ENCODE results near the gene SLX4IP.

SLX4IP gene

DNA sequence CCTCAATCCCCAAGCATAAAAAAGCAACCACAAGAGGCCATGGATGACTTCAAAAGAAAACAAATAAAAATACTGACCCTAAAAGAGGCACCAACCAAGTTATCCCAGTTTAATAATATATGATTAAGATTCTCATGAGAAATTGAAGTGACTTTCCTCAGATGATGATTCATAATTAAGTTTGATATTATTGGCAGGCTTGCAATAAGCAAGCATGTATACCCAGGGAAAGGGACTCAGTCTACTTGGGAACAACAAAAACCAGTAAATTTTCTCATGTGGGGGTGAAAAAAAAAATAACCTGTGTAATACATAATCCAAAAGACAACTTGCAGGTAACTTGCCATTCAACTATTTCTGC, 219.1 kb downstream of the SLX4IP start:
- TF ChIP-seq ZBTB7A (IDR thresholded peaks at IDR 0.05; ENCODE audit: low read depth), result no peak
- no peak for TF ChIP-seq RAD21 (IDR thresholded peaks at IDR 0.05; ENCODE audit: low read depth)
- TF ChIP-seq YY1 (IDR thresholded peaks at IDR 0.05; ENCODE audit: low read depth), result no peak
- TF ChIP-seq NFIC (IDR thresholded peaks at IDR 0.05), result no peak
- TF ChIP-seq TCF12 (IDR thresholded peaks at IDR 0.05; ENCODE audit: low read depth), result no peak
- TF ChIP-seq, protein P1, sequence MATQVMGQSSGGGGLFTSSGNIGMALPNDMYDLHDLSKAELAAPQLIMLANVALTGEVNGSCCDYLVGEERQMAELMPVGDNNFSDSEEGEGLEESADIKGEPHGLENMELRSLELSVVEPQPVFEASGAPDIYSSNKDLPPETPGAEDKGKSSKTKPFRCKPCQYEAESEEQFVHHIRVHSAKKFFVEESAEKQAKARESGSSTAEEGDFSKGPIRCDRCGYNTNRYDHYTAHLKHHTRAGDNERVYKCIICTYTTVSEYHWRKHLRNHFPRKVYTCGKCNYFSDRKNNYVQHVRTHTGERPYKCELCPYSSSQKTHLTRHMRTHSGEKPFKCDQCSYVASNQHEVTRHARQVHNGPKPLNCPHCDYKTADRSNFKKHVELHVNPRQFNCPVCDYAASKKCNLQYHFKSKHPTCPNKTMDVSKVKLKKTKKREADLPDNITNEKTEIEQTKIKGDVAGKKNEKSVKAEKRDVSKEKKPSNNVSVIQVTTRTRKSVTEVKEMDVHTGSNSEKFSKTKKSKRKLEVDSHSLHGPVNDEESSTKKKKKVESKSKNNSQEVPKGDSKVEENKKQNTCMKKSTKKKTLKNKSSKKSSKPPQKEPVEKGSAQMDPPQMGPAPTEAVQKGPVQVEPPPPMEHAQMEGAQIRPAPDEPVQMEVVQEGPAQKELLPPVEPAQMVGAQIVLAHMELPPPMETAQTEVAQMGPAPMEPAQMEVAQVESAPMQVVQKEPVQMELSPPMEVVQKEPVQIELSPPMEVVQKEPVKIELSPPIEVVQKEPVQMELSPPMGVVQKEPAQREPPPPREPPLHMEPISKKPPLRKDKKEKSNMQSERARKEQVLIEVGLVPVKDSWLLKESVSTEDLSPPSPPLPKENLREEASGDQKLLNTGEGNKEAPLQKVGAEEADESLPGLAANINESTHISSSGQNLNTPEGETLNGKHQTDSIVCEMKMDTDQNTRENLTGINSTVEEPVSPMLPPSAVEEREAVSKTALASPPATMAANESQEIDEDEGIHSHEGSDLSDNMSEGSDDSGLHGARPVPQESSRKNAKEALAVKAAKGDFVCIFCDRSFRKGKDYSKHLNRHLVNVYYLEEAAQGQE (IDR thresholded peaks at IDR 0.05; ENCODE audit: low read depth), result no peak
- TF ChIP-seq, protein P2, sequence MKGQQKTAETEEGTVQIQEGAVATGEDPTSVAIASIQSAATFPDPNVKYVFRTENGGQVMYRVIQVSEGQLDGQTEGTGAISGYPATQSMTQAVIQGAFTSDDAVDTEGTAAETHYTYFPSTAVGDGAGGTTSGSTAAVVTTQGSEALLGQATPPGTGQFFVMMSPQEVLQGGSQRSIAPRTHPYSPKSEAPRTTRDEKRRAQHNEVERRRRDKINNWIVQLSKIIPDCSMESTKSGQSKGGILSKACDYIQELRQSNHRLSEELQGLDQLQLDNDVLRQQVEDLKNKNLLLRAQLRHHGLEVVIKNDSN (IDR thresholded peaks at IDR 0.05), result no peak
- TF ChIP-seq EGR1 (IDR thresholded peaks at IDR 0.05), result no peak
- TF ChIP-seq FOXM1 (IDR thresholded peaks at IDR 0.05; ENCODE audit: borderline replicate concordance, low read depth), result no peak
- TF ChIP-seq TEAD4 (IDR thresholded peaks at IDR 0.05), result no peak
- TF ChIP-seq, protein P3, sequence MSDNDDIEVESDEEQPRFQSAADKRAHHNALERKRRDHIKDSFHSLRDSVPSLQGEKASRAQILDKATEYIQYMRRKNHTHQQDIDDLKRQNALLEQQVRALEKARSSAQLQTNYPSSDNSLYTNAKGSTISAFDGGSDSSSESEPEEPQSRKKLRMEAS (IDR thresholded peaks at IDR 0.05), result no peak
- TF ChIP-seq TAF1 (IDR thresholded peaks at IDR 0.05; ENCODE audit: low read depth), result no peak
- TF ChIP-seq EP300 (IDR thresholded peaks at IDR 0.05; ENCODE audit: borderline replicate concordance), result no peak
- no peak for TF ChIP-seq CREB1 (IDR thresholded peaks at IDR 0.05; ENCODE audit: low read depth)

DNA sequence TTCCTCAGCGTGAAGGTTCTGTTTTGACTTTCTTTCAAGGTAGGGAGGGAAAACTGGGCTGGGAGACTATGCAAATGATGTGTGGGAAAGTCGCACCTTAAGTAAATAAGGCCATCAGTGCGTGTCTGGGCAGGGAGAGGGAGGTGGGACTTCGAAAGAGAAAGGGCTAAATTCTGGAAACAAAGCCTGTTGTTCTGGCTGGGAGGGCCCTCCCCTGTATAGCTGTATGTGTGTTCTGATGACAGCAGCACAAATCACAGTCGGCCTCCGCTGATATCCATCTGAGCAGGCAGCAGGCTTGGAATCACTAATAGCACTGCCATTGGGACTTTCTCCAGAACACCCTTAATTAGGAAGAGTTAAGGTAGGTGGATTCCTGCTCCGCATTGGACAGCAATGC, 219.5 kb downstream of the SLX4IP start:
- TF ChIP-seq YY1 (IDR thresholded peaks at IDR 0.05; ENCODE audit: low read depth), result no peak
- TF ChIP-seq, protein P3 (IDR thresholded peaks at IDR 0.05), result no peak
- TF ChIP-seq EP300 (IDR thresholded peaks at IDR 0.05; ENCODE audit: borderline replicate concordance), result no peak
- no peak for TF ChIP-seq TAF1 (IDR thresholded peaks at IDR 0.05; ENCODE audit: low read depth)
- TF ChIP-seq, protein P1 (IDR thresholded peaks at IDR 0.05; ENCODE audit: low read depth), result no peak
- no peak for TF ChIP-seq CREB1 (IDR thresholded peaks at IDR 0.05; ENCODE audit: low read depth)
- TF ChIP-seq TEAD4 (IDR thresholded peaks at IDR 0.05), result no peak
- TF ChIP-seq ZBTB7A (IDR thresholded peaks at IDR 0.05; ENCODE audit: low read depth), result no peak
- TF ChIP-seq RAD21 (IDR thresholded peaks at IDR 0.05; ENCODE audit: low read depth), result no peak
- TF ChIP-seq, protein P2 (IDR thresholded peaks at IDR 0.05), result no peak

DNA sequence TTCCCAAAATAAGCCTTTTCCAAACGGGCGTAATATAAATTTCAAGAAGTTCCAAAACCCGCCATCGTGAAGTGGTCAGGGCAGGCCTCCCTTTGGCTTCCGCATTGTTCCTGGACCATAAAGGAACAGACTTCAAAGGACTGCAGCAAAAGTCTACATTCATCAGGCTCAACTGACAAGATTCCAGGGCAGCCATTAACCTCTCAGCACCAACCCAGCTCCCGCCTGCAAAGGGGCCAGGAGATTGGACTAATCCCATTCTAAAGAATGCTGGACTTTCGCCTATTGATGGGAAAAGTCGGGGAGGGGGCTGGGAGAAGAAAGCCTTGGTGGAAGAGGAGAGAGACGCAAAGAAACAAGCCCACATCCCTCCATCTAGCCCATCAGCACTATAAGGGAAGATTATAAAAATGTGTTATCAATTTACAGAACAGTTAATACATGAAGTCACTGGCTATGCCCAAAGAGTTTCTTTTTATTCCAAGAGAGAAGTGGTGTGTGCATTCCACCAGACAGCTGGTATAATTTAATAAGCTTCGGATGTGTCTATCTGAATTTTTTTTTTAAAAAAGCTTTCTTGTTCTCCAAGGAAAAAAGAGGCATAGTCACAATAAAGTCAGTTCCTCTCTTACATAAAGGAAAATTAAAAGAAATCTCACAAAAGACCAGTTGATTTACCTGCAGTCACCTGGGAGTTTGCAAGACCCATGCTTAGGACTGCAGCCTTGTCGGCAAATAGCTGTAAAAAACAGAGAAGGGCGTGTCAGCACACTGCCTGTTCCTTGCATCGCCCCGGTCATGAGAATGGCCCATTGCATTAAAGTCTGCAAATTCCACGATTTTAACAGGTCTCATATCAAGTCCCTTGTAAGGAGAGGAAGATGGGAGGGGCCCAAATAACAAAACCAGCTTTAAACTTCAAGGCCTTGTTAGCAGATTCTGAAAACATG, 220.9 kb downstream of the SLX4IP start:
- TF ChIP-seq FOXM1 (IDR thresholded peaks at IDR 0.05; ENCODE audit: borderline replicate concordance, low read depth) (no peak), TAF1 (IDR thresholded peaks at IDR 0.05; ENCODE audit: low read depth) (no peak), TEAD4 (IDR thresholded peaks at IDR 0.05) (no peak), NFIC (IDR thresholded peaks at IDR 0.05) (no peak), CREB1 (IDR thresholded peaks at IDR 0.05; ENCODE audit: low read depth) (no peak)

DNA sequence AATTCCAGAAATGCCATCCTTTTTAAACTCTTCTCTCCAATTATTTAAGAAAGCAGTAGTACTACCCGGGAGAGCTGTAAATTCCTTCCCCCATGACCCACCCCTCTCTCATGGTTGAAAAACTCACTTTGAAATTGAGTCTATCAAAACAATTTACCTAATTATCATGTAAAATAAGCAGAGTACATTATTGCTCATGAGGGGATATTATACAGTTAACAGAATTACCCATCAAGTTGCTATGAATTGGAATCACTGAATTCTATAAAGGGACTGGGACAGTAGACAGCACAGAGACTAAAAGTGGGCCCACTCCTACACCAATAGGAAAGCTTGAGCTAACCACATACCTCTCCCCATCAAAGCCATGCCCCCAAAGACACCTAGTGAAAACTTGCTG, 222.3 kb downstream of the SLX4IP start:
- TF ChIP-seq, protein P3 (IDR thresholded peaks at IDR 0.05), result no peak
- TF ChIP-seq NFIC (IDR thresholded peaks at IDR 0.05) (no peak), CEBPB (IDR thresholded peaks at IDR 0.05) (no peak), TCF12 (IDR thresholded peaks at IDR 0.05; ENCODE audit: low read depth) (no peak), TEAD4 (IDR thresholded peaks at IDR 0.05) (no peak), EP300 (IDR thresholded peaks at IDR 0.05; ENCODE audit: borderline replicate concordance) (no peak)
- TF ChIP-seq, protein P1 (IDR thresholded peaks at IDR 0.05; ENCODE audit: low read depth), result no peak
